WI38 (cell line): ENCODE data around the gene KLHL18.

Experiments used
- H3K4me3 ChIP-seq: 2 replicates; pipeline ENCODE4 v1.5.1; 2011; ENCODE audit warnings: low read depth, mild to moderate bottlenecking, control low read depth, low read length
- TF ChIP-seq, protein P1 (sequence below): IDR thresholded peaks from 2 replicates; pipeline ENCODE4 v1.5.1; 2012; ENCODE audit warnings: low read depth, mild to moderate bottlenecking, control low read depth, low read length

The KLHL18 gene

DNA sequence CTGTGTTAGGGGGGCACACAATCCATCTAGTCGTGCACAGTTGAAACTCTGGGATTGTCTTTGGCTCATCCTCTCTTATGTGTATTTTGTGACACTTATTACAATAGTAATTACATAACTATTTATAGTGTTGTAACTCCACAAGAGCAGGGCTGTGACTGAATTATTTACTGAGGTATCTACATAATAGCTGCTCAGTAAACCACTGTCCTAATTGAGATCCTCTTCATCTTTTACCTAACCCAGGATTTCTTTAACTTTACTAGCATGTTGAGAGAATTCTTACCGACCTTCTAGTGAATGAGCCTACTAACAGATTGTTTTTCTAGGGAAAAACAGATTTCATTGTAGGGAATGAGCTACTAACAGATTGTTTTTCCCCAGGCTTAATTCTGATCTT lies 11.1 kb downstream of the KLHL18 start:
- H3K4me3 ChIP-seq = no peak overlapping the region
- TF ChIP-seq, protein P1, sequence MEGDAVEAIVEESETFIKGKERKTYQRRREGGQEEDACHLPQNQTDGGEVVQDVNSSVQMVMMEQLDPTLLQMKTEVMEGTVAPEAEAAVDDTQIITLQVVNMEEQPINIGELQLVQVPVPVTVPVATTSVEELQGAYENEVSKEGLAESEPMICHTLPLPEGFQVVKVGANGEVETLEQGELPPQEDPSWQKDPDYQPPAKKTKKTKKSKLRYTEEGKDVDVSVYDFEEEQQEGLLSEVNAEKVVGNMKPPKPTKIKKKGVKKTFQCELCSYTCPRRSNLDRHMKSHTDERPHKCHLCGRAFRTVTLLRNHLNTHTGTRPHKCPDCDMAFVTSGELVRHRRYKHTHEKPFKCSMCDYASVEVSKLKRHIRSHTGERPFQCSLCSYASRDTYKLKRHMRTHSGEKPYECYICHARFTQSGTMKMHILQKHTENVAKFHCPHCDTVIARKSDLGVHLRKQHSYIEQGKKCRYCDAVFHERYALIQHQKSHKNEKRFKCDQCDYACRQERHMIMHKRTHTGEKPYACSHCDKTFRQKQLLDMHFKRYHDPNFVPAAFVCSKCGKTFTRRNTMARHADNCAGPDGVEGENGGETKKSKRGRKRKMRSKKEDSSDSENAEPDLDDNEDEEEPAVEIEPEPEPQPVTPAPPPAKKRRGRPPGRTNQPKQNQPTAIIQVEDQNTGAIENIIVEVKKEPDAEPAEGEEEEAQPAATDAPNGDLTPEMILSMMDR = no peak

DNA sequence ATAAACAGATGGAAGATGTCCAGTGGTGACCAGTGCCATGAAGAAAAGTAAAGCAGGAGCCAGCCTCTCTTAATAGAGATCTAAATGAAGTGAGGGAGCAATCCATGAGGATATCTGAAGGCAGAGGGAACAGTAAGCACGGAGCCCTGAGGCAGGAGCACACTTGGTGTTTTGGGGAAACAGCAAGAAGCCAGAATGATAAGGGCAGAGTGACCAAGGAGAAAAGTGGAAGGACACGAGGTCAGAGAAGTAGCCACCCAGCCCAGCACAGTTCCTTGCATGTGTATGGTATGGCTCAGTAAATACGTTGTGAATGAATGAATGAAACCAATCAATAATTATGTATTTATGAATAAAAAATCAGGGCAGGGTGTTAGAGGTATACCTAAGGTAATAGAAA lies 11.6 kb downstream of the KLHL18 start:
- no peak overlapping the region for H3K4me3 ChIP-seq
- TF ChIP-seq, protein P1 = no peak

DNA sequence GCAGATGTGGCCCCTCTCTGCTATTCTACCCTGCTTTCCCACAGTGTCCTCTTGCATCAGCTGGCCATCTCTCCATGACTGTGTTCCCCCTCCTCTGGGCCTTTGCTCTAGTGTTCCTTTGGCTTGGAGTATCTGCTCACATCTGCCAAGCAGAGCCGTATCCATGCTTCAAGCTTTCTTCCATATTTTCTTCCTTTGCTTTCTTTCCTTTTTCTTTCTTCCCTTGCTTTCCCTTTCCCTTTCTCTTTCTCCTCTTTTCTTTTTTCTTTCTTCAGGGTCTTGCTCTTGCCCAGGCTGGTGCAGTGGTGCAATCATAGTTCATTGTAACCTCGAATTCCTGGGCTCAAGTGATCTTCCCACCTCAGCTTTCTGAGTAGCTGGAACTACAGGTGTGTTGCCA lies 12.6 kb downstream of the KLHL18 start:
- H3K4me3 ChIP-seq = no peak overlapping the region
- TF ChIP-seq, protein P1 = no peak

DNA sequence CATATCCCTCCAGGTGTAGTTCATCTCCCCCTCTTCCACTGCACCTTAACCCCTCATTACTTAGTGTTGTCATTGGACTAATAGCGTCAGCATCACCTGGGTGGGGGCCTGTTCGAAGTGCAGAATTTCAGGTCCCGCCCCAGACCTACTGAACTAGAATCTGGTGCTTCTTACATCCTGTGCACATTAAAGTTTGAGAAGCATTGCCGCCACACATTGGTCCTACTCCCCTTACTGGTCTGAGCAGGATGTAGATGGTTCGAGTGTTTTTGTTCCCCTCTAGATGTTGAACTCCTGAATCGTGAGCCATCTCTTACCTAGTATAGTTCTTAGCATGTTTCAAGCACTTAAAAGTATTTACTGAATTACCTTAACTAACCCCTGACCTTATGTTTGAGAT lies 13.2 kb downstream of the KLHL18 start:
- TF ChIP-seq, protein P1 = no peak
- no peak overlapping the region for H3K4me3 ChIP-seq

DNA sequence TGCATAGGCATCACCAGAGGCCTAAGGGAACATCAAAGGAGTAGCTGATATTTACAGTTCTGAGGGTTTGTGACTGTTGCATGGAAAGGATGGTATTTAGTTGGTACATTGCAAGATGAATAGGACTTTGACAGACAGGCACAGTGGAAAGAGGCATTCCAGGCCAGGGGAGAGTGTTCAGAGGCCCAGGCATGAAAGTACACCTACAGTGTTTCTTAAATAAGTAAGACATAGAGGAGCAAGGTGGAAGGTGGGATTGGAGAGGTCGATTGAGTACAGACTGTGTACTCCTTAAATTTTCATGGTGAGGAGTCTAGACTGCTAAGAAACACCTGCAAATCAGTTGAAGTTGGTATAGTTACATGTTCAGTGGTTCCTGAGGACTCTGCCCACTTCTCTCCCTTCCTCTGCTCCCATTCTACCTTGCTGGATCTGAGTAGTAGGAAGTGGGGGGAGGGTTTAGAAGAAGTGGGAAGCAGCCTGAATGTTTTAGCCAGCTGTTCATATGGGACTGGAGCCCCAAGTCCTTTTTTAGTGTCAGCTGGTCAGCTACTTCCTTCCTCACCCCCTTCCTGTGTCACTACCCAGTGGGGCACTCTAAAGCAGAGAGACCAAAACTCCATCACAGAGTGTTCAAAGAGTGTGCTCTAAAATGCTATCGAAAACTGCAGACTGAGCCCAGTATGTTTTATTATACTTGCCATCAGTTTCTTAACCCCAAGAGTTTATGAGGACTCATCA lies 14.0 kb downstream of the KLHL18 start:
- H3K4me3 ChIP-seq = no peak overlapping the region
- TF ChIP-seq, protein P1 = no peak

DNA sequence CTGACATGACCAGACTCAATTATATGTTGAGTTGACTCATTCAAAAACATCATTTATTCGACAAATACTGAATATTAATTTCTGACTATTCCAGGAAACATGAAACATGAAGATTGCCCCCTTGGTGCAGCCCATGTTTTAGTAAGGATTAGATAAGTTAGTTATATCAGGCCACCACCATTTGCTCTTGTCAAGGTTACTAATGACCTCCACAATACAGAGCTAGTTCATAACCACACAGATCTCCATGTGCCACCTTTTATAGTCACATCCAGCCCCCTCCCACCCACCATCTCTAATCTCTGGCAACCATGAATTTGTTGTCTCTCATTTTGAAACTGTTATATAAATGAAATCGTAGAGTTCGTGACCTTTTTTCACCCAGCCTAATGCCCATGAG lies 15.7 kb downstream of the KLHL18 start:
- TF ChIP-seq, protein P1 = no peak
- no peak overlapping the region for H3K4me3 ChIP-seq

DNA sequence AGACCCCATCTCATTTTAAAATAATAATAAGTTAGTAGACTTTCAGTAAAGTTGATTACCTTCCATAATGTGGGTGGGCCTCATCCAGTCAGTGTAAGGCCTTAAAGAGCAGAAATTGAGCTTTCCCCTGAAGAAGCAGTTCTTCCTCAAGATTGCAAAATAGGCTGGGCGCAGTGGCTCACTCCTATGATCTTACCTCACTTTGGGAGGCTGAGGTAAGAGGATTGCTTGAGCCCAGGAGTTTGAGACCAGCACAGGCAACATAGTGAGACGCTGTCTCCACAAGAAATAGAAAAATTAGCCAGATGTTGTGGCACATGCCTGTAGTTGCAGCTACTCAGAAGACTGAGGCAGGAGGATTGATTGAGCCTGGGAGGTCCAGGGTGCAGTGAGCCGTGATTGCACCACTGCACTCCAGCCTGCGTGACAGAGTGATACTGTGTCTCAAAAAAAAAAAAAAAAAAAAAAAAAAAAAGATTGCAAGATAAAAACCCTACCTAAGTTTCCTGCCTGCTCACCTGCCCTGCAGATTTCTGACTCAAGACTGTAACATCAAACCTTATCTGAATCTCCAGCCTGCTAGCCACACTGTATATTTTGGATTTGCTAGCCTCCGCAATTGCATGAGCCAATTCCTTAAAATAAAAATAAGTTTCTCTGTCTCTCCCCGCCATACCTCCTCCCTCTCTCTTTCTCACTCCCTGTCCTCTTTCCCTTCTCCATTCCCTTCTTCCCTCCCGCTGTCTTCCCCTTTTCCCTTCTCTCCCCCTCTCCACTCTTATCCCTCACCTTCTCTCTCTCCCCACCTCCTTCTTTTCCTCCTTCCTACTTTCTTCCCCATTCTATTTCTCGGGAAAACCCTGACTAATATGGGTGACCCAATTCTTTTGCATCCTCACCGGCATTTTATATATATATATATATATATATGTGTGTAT lies 16.9 kb downstream of the KLHL18 start:
- TF ChIP-seq, protein P1 = no peak
- H3K4me3 ChIP-seq = no peak overlapping the region
